HCT116 (cell line): ENCODE data around the gene POLR2I. TPM values are rescaled to one million over a fixed set of nuclear protein-coding genes. Genes with fewer than 3 reads are reported as not detected.

ENCODE experiments used
- ATAC-seq: fragments of 200-7000 bp; cut with Tn5 transposase; 2 replicates; pipeline ENCODE4 v1.9.1; 2020; ENCODE audit warnings: mild to moderate bottlenecking, moderate library complexity
- BruUV-seq: library from RNA; stranded (reverse); fragments of 400-500 nt; replicated peaks from 2 replicates; lab custom pipeline; 2021; lab: Mats Ljungman, UMichigan
- CTCF ChIA-PET: fragments of 300-600 bp; sonication (Branson Sonifier 250); formaldehyde crosslinking; loops from one replicate; lab custom pipeline; 2021; ENCODE audit warnings: antibody characterized with exemption; lab: Charles Lee
- POLR2A ChIA-PET: fragments of 300-600, 350-600 bp; sonication (Branson Sonifier 250); formaldehyde crosslinking; loops from one replicate; lab custom pipeline; 2021; ENCODE audit warnings: antibody characterized with exemption; lab: Charles Lee
- RAD21 ChIA-PET, 2 experiments: fragments of 300-600 bp; sonication (Branson Sonifier 250); formaldehyde crosslinking; loops; one replicate each; lab custom pipeline; 2023; ENCODE audit warnings: low total read pairs in 2 of 2; ENCODE audit not compliant: uncharacterized antibody in 2 of 2, unreplicated experiment in 2 of 2, low non-redundant PET in 1 of 2; lab: Charles Lee
- DNase-seq: peaks from one replicate; pipeline ENCODE4 v3.0.0-alpha.2; 2010; ENCODE audit warnings: low read depth, low spot score
- H2AFZ ChIP-seq: fragments of 200-600 bp; shearing (Covaris generic), sonication (generic); 2 replicates; pipeline ENCODE4 v1.6.1; 2017; ENCODE audit warnings: low read depth, mixed run types, mixed read lengths, antibody characterized with exemption, low read length; ENCODE audit not compliant: poor library complexity, severe bottlenecking
- H3K27ac ChIP-seq: 2 replicates; pipeline ENCODE4 v1.5.1; 2012; ENCODE audit warnings: low read depth, low read length
- H3K27me3 ChIP-seq: fragments of 200-600 bp; sonication (generic); 2 replicates; pipeline ENCODE4 v1.6.1; 2016; ENCODE audit warnings: mixed run types, low read length, mixed read lengths; ENCODE audit not compliant: insufficient read depth
- H3K36me3 ChIP-seq, 2 experiments: fragments of 200-500 bp in 1 of 2; fragments of 200-600 bp in 1 of 2; sonication (Bioruptor generic) in 1 of 2; sonication (generic) in 1 of 2; 2 replicates each; pipeline versions ENCODE4 v1.5.1 to v1.6.1; 2014 to 2016; ENCODE audit warnings: low read length in 2 of 2, inconsistent platforms in 1 of 2, mixed read lengths in 1 of 2, mixed run types in 1 of 2; ENCODE audit not compliant: insufficient read depth in 2 of 2, control insufficient read depth in 1 of 2
- H3K4me1 ChIP-seq, 2 experiments: fragments of 200-600 bp in 1 of 2; sonication (generic) in 1 of 2; 2 replicates each; pipeline versions ENCODE4 v1.5.1 to v1.6.1; 2012 to 2017; ENCODE audit warnings: low read length in 2 of 2, inconsistent platforms in 1 of 2, mild to moderate bottlenecking in 1 of 2, mixed read lengths in 1 of 2, mixed run types in 1 of 2, moderate library complexity in 1 of 2; ENCODE audit not compliant: insufficient read depth in 2 of 2, control insufficient read depth in 1 of 2
- H3K4me2 ChIP-seq: fragments of 200-600 bp; sonication (generic); 2 replicates; pipeline ENCODE4 v1.6.1; 2017; ENCODE audit warnings: mixed run types, low read length, mixed read lengths
- H3K4me3 ChIP-seq, 2 experiments: fragments of 200-600 bp in 1 of 2; sonication (generic) in 1 of 2; replicated peaks in 1 of 2; 2 replicates each; pipeline ENCODE4 v1.5.1; 2011 to 2016; ENCODE audit warnings: low read length in 2 of 2, control low read depth in 1 of 2, low read depth in 1 of 2, mild to moderate bottlenecking in 1 of 2, mixed read lengths in 1 of 2, mixed run types in 1 of 2
- H3K79me2 ChIP-seq: fragments of 200-600 bp; sonication (generic); 2 replicates; pipeline ENCODE4 v1.6.1; 2017; ENCODE audit warnings: mild to moderate bottlenecking, mixed run types, low read length, moderate library complexity, mixed read lengths; ENCODE audit not compliant: insufficient read depth
- H3K9ac ChIP-seq: fragments of 200-600 bp; sonication (generic); 2 replicates; pipeline ENCODE4 v1.6.1; 2016; ENCODE audit warnings: low read length, mixed read lengths
- H3K9me2 ChIP-seq: fragments of 200-600 bp; sonication (generic), shearing (Covaris generic); 2 replicates; pipeline ENCODE4 v1.6.1; 2017; ENCODE audit warnings: mixed run types, mild to moderate bottlenecking, moderate library complexity; ENCODE audit not compliant: insufficient read depth
- H3K9me3 ChIP-seq, 2 experiments: fragments of 200-500 bp in 1 of 2; fragments of 200-600 bp in 1 of 2; sonication (Bioruptor generic) in 1 of 2; sonication (generic) in 1 of 2; 2 replicates each; pipeline ENCODE4 v1.6.1; 2014 to 2017; ENCODE audit warnings: low read length in 2 of 2, mixed read lengths in 2 of 2, inconsistent platforms in 1 of 2, low read depth in 1 of 2, mild to moderate bottlenecking in 1 of 2, mixed run types in 1 of 2, moderate library complexity in 1 of 2; ENCODE audit not compliant: control insufficient read depth in 1 of 2, insufficient read depth in 1 of 2
- H4K20me1 ChIP-seq: fragments of 200-600 bp; sonication (generic), shearing (Covaris generic); 2 replicates; pipeline ENCODE4 v1.6.1; 2017; ENCODE audit warnings: mixed run types, mild to moderate bottlenecking, moderate library complexity; ENCODE audit not compliant: insufficient read depth
- ATF3 ChIP-seq: IDR thresholded peaks from 2 replicates; pipeline ENCODE4 v1.6.1; 2012
- CEBPB ChIP-seq: IDR thresholded peaks from 2 replicates; pipeline ENCODE4 v1.6.1; 2012; ENCODE audit warnings: low read depth
- EGR1 ChIP-seq: IDR thresholded peaks from 2 replicates; pipeline ENCODE4 v1.6.1; 2012; ENCODE audit warnings: low read depth
- ELF1 ChIP-seq: IDR thresholded peaks from 2 replicates; pipeline ENCODE4 v1.6.1; 2012; ENCODE audit warnings: low read depth, borderline replicate concordance
- EZH2 ChIP-seq: fragments of 200-600 bp; sonication (generic); IDR thresholded peaks from 2 replicates; pipeline ENCODE4 v1.6.1; 2017; ENCODE audit warnings: antibody characterized with exemption, mixed run types
- EZH2phosphoT487 ChIP-seq: fragments of 200-600 bp; IDR thresholded peaks from 2 replicates; pipeline ENCODE4 v1.6.1; 2018; ENCODE audit warnings: antibody characterized with exemption, borderline replicate concordance
- FOSL1 ChIP-seq: IDR thresholded peaks from 2 replicates; pipeline ENCODE4 v1.6.1; 2012; ENCODE audit warnings: low read depth
- JUND ChIP-seq: IDR thresholded peaks from 2 replicates; pipeline ENCODE4 v1.6.1; 2012
- MAX ChIP-seq: IDR thresholded peaks from 2 replicates; pipeline ENCODE4 v1.6.1; 2012
- POLR2A ChIP-seq: IDR thresholded peaks from 2 replicates; pipeline ENCODE4 v1.7.0; 2011; ENCODE audit warnings: borderline replicate concordance; ENCODE audit not compliant: insufficient read depth, insufficient read length; ENCODE audit errors: extremely low read depth
- POLR2AphosphoS5 ChIP-seq: IDR thresholded peaks from 2 replicates; pipeline ENCODE4 v1.6.1; 2011; ENCODE audit warnings: mild to moderate bottlenecking, low read depth, low read length, moderate library complexity
- SIN3A ChIP-seq: IDR thresholded peaks from 2 replicates; pipeline ENCODE4 v1.6.1; 2012; ENCODE audit warnings: low read depth
- SP1 ChIP-seq: IDR thresholded peaks from 2 replicates; pipeline ENCODE4 v1.6.1; 2012; ENCODE audit warnings: low read depth
- SRF ChIP-seq: IDR thresholded peaks from 2 replicates; pipeline ENCODE4 v1.6.1; 2012; ENCODE audit warnings: low read depth
- TCF7L2 ChIP-seq: IDR thresholded peaks from 2 replicates; pipeline ENCODE4 v1.7.0; 2011; ENCODE audit warnings: borderline replicate concordance, inconsistent platforms; ENCODE audit not compliant: insufficient read depth, insufficient read length; ENCODE audit errors: extremely low read depth
- ZFX ChIP-seq: fragments of 450-650 bp; IDR thresholded peaks from 2 replicates; pipeline ENCODE4 v1.6.1; 2017
- intact Hi-C: fragments of 100-400 bp; cut with micrococcal nuclease; formaldehyde crosslinking; loops from 2 replicates; pipeline ENCODE4 v1.10.0; 2022
- total RNA-seq: library from RNA; stranded (reverse); gene quantifications from one replicate; pipeline ENCODE4 v1.2.1, GENCODE V29; 2021; ENCODE audit not compliant: unreplicated experiment
- TF ChIP-seq, protein P1 (sequence below): IDR thresholded peaks from 2 replicates; pipeline ENCODE4 v1.6.1; 2011; ENCODE audit warnings: mild to moderate bottlenecking, low read length, moderate library complexity; ENCODE audit not compliant: insufficient replicate concordance; ENCODE audit errors: extremely low read depth

The POLR2I gene
- total RNA-seq, 1 experiment from 2014 or later, result 108 TPM

GRCh38 chr19:36121486-36122124, 6.9 kb upstream of the POLR2I start:
- CTCF ChIA-PET, result no interaction called here
- Histone ChIP-seq H3K36me3 (peaks cover 11 to 14% of the 10 kb centered on the region in 2 experiments; a peak in 3 of 4 replicates), H3K4me1 (peaks cover under 1 to 4% of the 10 kb centered on the region in 2 experiments; a peak in 3 of 4 replicates), H3K9me2 (no peaks in the 10 kb centered on the region), H3K9me3 (no peaks in the 10 kb centered on the region), H3K9ac (no peak overlapping the region), H3K27me3 (no peaks in the 10 kb centered on the region), H3K4me3 (no peak overlapping the region)
- ATAC-seq (no peak), DNase-seq (no peak)
- intact Hi-C loops, result no loop called here
- no TSS peak for BruUV-seq
- POLR2A ChIA-PET, result no interaction called here
- RAD21 ChIA-PET, result no interaction called here
- no peak for TF ChIP-seq FOSL1
- TF ChIP-seq JUND, result no peak
- no peak for TF ChIP-seq POLR2AphosphoS5
- no peak for TF ChIP-seq EZH2
- TF ChIP-seq SRF, result no peak
- no peak for TF ChIP-seq POLR2A
- TF ChIP-seq, all 23 proteins: peak for 0
- H3K79me2 ChIP-seq, result no peaks in the 10 kb centered on the region
- H4K20me1 ChIP-seq, result no peaks in the 10 kb centered on the region
- H3K27ac ChIP-seq, result no peak overlapping the region
- no peak overlapping the region for H2AFZ ChIP-seq
- no peak overlapping the region for H3K4me2 ChIP-seq

DNA sequence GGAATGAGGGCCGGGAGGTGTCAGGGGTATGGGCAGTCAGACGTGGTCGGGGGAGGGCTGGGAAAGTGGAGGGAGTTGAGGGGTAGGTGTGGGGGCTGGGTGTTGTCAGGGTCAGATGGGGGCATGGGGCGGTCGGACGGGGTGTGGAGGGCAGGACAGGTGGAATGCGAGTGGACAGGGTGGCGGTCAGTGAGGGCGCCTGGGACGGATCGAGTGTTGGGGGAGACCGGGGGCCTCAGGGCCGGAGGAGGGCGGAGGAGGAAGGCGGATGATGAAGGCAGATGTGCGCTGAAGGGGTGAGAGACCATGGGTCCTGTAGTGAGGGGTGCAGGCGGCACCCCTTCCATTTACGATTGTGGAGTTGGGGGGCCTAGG, 6.3 kb upstream of the POLR2I start:
- no TSS peak for BruUV-seq
- intact Hi-C loops, result no loop called here
- ChIA-PET CTCF (no interaction called here), POLR2A (no interaction called here), RAD21 (no interaction called here)
- H4K20me1 ChIP-seq, result no peaks in the 10 kb centered on the region
- H3K79me2 ChIP-seq, result peaks cover 6% of the 10 kb centered on the region; the same call in 1 of the 2 replicates
- no peak overlapping the region for H3K27ac ChIP-seq
- H3K9me3 ChIP-seq, result no peaks in the 10 kb centered on the region
- H3K4me3 ChIP-seq, result no peak overlapping the region
- DNase-seq, result no peak
- peaks cover 7 to 10% of the 10 kb centered on the region in 2 experiments; a peak in 3 of 4 replicates for H3K4me1 ChIP-seq
- no peak overlapping the region for H3K4me2 ChIP-seq
- no peaks in the 10 kb centered on the region for H3K27me3 ChIP-seq
- no peak overlapping the region for H3K9ac ChIP-seq
- H3K36me3 ChIP-seq, result peaks cover 11 to 14% of the 10 kb centered on the region in 2 experiments; a peak in 3 of 4 replicates
- H2AFZ ChIP-seq, result no peak overlapping the region
- no peaks in the 10 kb centered on the region for H3K9me2 ChIP-seq
- no peak for ATAC-seq
- TF ChIP-seq TCF7L2 (no peak), ELF1 (no peak), EZH2phosphoT487 (no peak), MAX (no peak), JUND (no peak), EGR1 (no peak), FOSL1 (no peak), ZFX (no peak), ATF3 (no peak), SP1 (no peak), POLR2AphosphoS5 (no peak), SIN3A (no peak), CEBPB (no peak)
- TF ChIP-seq, protein P1, sequence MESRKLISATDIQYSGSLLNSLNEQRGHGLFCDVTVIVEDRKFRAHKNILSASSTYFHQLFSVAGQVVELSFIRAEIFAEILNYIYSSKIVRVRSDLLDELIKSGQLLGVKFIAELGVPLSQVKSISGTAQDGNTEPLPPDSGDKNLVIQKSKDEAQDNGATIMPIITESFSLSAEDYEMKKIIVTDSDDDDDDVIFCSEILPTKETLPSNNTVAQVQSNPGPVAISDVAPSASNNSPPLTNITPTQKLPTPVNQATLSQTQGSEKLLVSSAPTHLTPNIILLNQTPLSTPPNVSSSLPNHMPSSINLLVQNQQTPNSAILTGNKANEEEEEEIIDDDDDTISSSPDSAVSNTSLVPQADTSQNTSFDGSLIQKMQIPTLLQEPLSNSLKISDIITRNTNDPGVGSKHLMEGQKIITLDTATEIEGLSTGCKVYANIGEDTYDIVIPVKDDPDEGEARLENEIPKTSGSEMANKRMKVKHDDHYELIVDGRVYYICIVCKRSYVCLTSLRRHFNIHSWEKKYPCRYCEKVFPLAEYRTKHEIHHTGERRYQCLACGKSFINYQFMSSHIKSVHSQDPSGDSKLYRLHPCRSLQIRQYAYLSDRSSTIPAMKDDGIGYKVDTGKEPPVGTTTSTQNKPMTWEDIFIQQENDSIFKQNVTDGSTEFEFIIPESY, result no peak
